Measurements from ENCODE around the gene RC3H2. TPM values are rescaled to one million over a fixed set of nuclear protein-coding genes. Genes with fewer than 3 reads are reported as not detected.
"Not testable (repeated sequence)": the region's sequence is repeated elsewhere in the genome, so short reads cannot be mapped to it uniquely, and the experiment has no call there.

The RC3H2 gene
- total RNA-seq, 2 donors from 2014 or later: 34.4 to 44.9 TPM

GRCh38 chr9:122848256-122848943 is 56.8 kb downstream of the RC3H2 start:
- no peak for DNase-seq
- Histone ChIP-seq H3K4me3 (no peak overlapping the region), H3K27me3 (no peaks in the 10 kb centered on the region), H3K9ac (ENCODE audit: low read depth in 2 of 2, low read length in 2 of 2) (no peak overlapping the region), H3K4me1 (no peaks in the 10 kb centered on the region), H3K27ac (no peak overlapping the region), H3K36me3 (peaks cover 13% of the 10 kb centered on the region), H3K9me3 (no peaks in the 10 kb centered on the region)
- intact Hi-C loops (cut with DNase I): no loop called here
- TF ChIP-seq, protein P1, sequence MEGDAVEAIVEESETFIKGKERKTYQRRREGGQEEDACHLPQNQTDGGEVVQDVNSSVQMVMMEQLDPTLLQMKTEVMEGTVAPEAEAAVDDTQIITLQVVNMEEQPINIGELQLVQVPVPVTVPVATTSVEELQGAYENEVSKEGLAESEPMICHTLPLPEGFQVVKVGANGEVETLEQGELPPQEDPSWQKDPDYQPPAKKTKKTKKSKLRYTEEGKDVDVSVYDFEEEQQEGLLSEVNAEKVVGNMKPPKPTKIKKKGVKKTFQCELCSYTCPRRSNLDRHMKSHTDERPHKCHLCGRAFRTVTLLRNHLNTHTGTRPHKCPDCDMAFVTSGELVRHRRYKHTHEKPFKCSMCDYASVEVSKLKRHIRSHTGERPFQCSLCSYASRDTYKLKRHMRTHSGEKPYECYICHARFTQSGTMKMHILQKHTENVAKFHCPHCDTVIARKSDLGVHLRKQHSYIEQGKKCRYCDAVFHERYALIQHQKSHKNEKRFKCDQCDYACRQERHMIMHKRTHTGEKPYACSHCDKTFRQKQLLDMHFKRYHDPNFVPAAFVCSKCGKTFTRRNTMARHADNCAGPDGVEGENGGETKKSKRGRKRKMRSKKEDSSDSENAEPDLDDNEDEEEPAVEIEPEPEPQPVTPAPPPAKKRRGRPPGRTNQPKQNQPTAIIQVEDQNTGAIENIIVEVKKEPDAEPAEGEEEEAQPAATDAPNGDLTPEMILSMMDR (IDR thresholded peaks at IDR 0.05): no peak

- DNase-seq: no peak
- intact Hi-C loops (cut with DNase I): no loop called here
- Histone ChIP-seq H3K4me3 (no peak overlapping the region), H3K27me3 (no peaks in the 10 kb centered on the region), H3K9me3 (no peaks in the 10 kb centered on the region), H3K36me3 (peaks cover 13% of the 10 kb centered on the region), H3K9ac (ENCODE audit: low read depth in 2 of 2, low read length in 2 of 2) (no peak overlapping the region), H3K27ac (no peak overlapping the region), H3K4me1 (no peaks in the 10 kb centered on the region)
- TF ChIP-seq, protein P1 (IDR thresholded peaks at IDR 0.05): no peak
Observed at GRCh38 chr9:122846371-122846940, 58.7 kb downstream of the RC3H2 start.

DNA sequence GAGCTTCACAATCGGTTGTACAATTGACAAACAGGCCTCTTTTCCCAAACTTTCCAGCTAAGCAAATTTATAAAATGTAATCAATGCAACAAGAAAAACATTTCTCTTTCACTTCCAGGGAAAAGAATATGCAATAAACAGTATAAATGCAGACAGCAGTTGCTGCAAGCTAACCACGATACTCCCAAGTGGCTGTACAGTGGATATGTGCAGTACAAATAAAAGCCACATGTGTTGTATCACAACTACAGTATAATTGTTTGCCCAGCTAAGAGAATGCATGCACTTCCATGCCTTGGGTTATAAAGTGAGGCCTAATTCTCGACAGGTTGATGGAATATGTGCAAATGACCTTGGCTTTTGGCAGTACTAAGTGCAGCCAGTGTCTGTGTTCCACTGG is 60.0 kb downstream of the RC3H2 start:
- Histone ChIP-seq H3K36me3 (peaks cover 13% of the 10 kb centered on the region), H3K4me1 (no peaks in the 10 kb centered on the region), H3K27me3 (no peaks in the 10 kb centered on the region), H3K27ac (no peak overlapping the region), H3K9ac (ENCODE audit: low read depth in 2 of 2, low read length in 2 of 2) (no peak overlapping the region), H3K4me3 (no peak overlapping the region), H3K9me3 (no peaks in the 10 kb centered on the region)
- intact Hi-C loops (cut with DNase I): no loop called here
- TF ChIP-seq, protein P1 (IDR thresholded peaks at IDR 0.05): no peak
- no peak for DNase-seq

DNA sequence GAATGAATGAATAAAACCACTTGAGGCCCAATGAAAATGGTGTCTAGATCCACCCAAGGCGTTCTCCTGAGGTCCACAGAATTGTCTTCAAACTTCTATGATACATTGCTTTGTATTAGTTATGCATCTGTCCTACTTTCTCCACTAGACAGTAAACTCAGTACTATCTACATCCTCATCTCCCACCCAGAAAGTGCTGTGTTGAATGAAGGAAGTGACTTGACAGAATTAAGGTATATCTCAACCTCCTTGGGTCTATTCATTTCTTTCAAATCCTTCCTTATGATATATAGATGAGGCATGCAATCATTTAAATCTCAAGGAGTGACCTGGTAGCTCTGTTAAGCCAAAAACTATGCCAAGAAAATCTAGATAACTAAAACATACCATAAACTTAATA is 61.0 kb downstream of the RC3H2 start:
- H3K9me3 ChIP-seq: no peaks in the 10 kb centered on the region
- no peaks in the 10 kb centered on the region for H3K27me3 ChIP-seq
- peaks cover 5% of the 10 kb centered on the region for H3K36me3 ChIP-seq
- H3K4me3 ChIP-seq: no peak overlapping the region
- intact Hi-C loops (cut with DNase I): no loop called here
- H3K27ac ChIP-seq: no peak overlapping the region
- TF ChIP-seq, protein P1 (IDR thresholded peaks at IDR 0.05): no peak
- no peak overlapping the region for H3K9ac ChIP-seq (ENCODE audit: low read depth in 2 of 2, low read length in 2 of 2)
- no peaks in the 10 kb centered on the region for H3K4me1 ChIP-seq
- DNase-seq: no peak

- no peak overlapping the region for H3K4me3 ChIP-seq
- H3K9ac ChIP-seq (ENCODE audit: low read depth in 2 of 2, low read length in 2 of 2): no peak overlapping the region
- intact Hi-C loops (cut with DNase I): no loop called here
- DNase-seq: no peak
- no peaks in the 10 kb centered on the region for H3K36me3 ChIP-seq
- no peaks in the 10 kb centered on the region for H3K4me1 ChIP-seq
- H3K27me3 ChIP-seq: no peaks in the 10 kb centered on the region
- TF ChIP-seq, protein P1 (IDR thresholded peaks at IDR 0.05): no peak
- H3K9me3 ChIP-seq: no peaks in the 10 kb centered on the region
- no peak overlapping the region for H3K27ac ChIP-seq
Observed at GRCh38 chr9:122841501-122841900, 63.7 kb downstream of the RC3H2 start.

DNA sequence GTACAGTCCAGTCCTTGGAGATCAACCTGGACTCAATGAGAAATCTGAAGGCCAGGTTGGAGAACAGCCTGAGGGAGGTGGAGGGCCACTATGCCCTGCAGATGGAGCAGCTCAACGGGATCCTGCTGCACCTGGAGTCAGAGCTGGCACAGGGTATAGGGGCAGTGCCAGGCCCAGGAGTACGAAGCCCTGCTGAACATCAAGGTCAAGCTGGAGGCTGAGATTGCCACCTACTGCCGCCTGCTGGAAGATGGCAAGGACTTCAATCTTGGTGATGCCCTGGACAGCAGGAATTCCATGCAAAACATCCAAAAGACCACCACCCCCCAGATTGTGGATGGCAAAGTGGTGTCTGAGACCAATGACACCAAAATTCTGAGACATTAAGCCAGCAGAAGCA is 66.7 kb downstream of the RC3H2 start:
- DNase-seq; H3K4me3 ChIP-seq; H3K27ac ChIP-seq; intact Hi-C loops (cut with DNase I); H3K4me1 ChIP-seq; H3K36me3 ChIP-seq; H3K9ac ChIP-seq (ENCODE audit: low read depth in 2 of 2, low read length in 2 of 2); H3K27me3 ChIP-seq; H3K9me3 ChIP-seq: not testable (repeated sequence)
